Mucosa of descending colon (tissue), 3 donors: Measurements from ENCODE around the gene TEKT5. TPM values are rescaled to one million over a fixed set of nuclear protein-coding genes. Genes with fewer than 3 reads are reported as not detected.
"Not testable (repeated sequence)": the region's sequence is repeated elsewhere in the genome, so short reads cannot be mapped to it uniquely, and the experiment has no call there.

Experiments
- ATAC-seq: fragments of 200-7000 bp; cut with Tn5 transposase; one replicate; pipeline ENCODE4 v1.9.1; 2020; ENCODE audit warnings: mild to moderate bottlenecking, moderate library complexity
- DNase-seq, 3 donors: peaks; one replicate each; pipeline ENCODE4 v3.0.0-alpha.2; 2020
- H3K36me3 ChIP-seq: fragments of 200-600 bp; one replicate; pipeline ENCODE4 v1.8.0; 2021; ENCODE audit warnings: low read depth, mild to moderate bottlenecking
- H3K4me1 ChIP-seq: fragments of 200-600 bp; one replicate; pipeline ENCODE4 v1.8.0; 2021; ENCODE audit warnings: low read depth, mild to moderate bottlenecking
- H3K4me3 ChIP-seq: fragments of 200-600 bp; one replicate; pipeline ENCODE4 v1.8.0; 2021; ENCODE audit warnings: mild to moderate bottlenecking
- H3K9me3 ChIP-seq: fragments of 200-600 bp; one replicate; pipeline ENCODE4 v1.8.0; 2021; ENCODE audit warnings: mild to moderate bottlenecking
- intact Hi-C, 2 donors: fragments of 100-400 bp; cut with DNase I in 1 of 2; cut with micrococcal nuclease in 1 of 2; formaldehyde crosslinking; loops; one replicate each; pipeline versions ENCODE4 v1.11.0 to v1.11.1; 2022; cut with DNase I, micrococcal nuclease
- total RNA-seq, 3 donors: library from RNA; stranded (reverse); fragmentation: NEBNext Ultra II Directional in 2 of 3; extraction: Animal tissue kit (Norgen Biotek cat#: 25700) in 2 of 3; gene quantifications; one replicate each; pipeline versions ENCODE4 v1.2.1 to v1.2.4, GENCODE V29; 2021 to 2023
- TF ChIP-seq, protein P1 (sequence below): fragments of 200-600 bp; IDR thresholded peaks from one replicate; pipeline ENCODE4 v1.8.0; 2022; ENCODE audit warnings: antibody characterized with exemption, mild to moderate bottlenecking
- donor health status: DM: no; HTN: no; CAD: no; lungs with moderate emphysema.
- donor health status: DM: no; HTN: no; CAD: no.
- donor health status: DM: no; HTN: yes; CAD: no.

Gene TEKT5
- total RNA-seq, 3 donors from 2014 or later: 0.28 to 0.90 (median 0.46) TPM

DNA sequence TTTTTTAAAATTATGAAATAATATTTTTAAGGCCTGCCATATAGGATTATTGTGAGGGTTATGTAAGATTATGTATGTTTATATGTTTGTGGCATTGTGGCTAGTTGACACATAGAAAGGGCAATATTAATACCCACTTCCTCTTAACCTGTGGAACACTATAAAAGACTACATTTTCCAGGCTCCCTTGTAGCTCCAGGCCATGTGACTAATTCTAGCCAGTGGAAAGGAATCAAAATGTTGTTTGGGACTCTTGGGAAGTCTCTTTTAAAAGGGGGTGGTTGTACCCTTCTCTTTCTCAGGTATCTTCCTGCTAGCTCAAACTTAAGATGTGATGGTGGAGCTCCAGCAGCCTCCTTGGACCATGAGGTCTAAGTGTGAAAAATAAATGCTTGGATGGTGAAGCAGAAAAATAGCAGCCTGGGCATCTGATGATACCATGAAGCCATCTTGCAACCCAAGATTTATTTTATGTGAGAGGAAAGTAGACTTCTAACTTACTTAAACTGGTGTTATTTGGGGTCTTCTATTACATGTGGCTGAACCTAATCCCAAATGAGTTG is 39.2 kb downstream of the TEKT5 start:
- TF ChIP-seq, protein P1, sequence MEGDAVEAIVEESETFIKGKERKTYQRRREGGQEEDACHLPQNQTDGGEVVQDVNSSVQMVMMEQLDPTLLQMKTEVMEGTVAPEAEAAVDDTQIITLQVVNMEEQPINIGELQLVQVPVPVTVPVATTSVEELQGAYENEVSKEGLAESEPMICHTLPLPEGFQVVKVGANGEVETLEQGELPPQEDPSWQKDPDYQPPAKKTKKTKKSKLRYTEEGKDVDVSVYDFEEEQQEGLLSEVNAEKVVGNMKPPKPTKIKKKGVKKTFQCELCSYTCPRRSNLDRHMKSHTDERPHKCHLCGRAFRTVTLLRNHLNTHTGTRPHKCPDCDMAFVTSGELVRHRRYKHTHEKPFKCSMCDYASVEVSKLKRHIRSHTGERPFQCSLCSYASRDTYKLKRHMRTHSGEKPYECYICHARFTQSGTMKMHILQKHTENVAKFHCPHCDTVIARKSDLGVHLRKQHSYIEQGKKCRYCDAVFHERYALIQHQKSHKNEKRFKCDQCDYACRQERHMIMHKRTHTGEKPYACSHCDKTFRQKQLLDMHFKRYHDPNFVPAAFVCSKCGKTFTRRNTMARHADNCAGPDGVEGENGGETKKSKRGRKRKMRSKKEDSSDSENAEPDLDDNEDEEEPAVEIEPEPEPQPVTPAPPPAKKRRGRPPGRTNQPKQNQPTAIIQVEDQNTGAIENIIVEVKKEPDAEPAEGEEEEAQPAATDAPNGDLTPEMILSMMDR: no peak
- intact Hi-C loops: no loop called here
- Histone ChIP-seq H3K4me1 (peaks cover 5% of the 10 kb centered on the region), H3K4me3 (no peak overlapping the region), H3K36me3 (no peaks in the 10 kb centered on the region), H3K9me3 (no peaks in the 10 kb centered on the region)
- ATAC-seq (no peak), DNase-seq (no peak)

DNA sequence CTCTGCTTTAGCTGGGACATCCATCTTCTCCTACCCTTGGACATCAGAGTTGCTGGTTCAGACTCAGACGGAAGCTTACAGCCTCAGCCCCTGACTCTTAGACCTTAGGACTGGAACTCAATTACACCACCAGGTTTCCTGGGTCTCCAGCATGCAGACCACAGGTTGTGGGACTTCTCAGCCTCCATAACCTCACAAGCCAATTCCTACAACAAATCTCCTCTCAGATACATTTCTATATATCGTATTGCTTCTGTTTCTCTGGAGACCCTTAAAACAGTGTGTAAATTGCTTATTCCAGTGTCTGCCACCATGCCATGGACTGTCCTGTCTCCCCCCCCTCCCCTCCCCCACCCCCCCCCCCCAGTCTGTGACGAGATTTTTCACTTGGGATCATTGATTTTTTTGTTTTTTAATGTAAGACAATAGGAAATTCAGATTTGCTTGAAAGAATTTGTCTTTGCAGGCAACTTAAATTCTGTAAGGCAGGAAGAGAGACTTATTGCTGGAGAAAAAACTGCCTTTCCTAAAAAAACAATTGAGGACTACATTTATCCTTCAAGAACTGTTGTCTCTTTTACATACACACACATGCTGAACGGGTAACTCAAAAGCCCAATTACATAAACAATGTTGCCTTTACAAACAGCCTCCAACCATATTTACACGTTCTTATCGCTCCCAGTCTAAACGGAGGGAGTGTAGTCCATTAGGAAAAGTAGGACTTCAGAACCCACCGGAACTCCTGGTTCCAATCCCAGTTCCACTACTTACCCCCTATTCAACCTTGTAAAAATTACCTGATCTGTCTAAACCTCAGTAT is 39.9 kb downstream of the TEKT5 start:
- intact Hi-C loops: no loop called here
- no peaks in the 10 kb centered on the region for H3K9me3 ChIP-seq
- no peak overlapping the region for H3K4me3 ChIP-seq
- TF ChIP-seq, protein P1: no peak
- DNase-seq: no peak
- no peaks in the 10 kb centered on the region for H3K36me3 ChIP-seq
- H3K4me1 ChIP-seq: peaks cover 5% of the 10 kb centered on the region
- no peak for ATAC-seq

DNA sequence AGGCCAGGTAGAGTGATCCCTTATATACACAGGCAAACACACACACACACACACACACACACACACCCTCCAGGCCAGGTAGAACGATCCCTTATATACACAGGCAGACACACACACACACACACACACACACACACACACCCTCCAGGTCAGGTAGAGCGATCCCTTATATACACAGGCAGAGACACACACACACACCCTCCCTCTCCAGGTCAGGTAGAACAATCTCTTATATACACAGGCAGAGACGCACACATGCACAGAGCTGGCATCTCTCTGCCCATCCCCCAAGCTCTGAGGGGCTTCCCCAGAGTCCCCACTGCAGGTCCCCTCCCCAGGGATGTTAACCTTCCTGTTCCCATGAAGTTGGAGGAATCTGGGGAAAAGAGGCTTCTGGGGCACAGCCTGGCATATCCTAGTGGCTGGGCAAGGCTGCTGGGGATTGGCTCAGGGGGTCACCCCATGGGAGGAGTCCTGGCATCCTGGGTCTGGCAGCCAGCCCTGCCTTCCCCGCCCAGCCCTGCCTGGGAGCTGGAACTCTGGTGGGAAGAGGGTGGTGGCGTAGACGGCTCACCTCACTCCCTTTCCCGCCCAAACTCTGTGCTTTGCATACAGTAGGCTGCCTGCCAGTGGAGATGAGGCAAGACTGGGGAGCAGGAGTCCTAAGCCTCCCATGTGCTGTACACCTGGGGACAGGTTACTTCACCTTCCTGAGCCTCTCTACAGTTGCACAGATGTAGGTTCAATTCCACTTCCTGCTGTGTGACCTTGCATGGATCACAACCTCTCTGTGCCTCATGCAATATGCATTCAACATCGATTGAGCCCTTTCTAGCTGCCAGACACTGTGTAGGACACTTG is 41.8 kb downstream of the TEKT5 start:
- peak; percentile 85 to 91 (median 90) for DNase-seq
- no peaks in the 10 kb centered on the region for H3K9me3 ChIP-seq
- peak; percentile 95 for ATAC-seq
- peaks cover 7% of the 10 kb centered on the region for H3K4me1 ChIP-seq
- H3K4me3 ChIP-seq: no peak overlapping the region
- TF ChIP-seq, protein P1: no peak
- intact Hi-C loops: no loop called here
- H3K36me3 ChIP-seq: no peaks in the 10 kb centered on the region

DNA sequence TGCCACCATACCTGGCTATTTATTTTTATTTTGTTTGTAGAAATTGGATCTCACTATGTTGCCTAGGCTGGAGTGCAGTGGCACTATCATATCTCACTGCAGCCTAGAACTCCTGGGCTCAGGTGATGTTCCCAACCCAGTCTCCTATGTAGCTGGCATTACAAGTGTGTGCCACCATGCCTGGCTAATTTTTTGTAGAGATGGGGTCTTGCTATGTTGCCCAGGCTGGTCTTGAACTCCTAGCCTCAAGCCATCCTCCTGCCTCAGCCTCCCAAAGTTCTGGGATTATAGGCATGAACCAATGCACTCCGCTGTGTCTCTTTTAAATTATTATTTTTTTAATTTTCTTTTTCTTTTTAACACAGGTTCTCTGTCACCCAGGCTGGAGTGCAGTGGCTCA is 45.6 kb downstream of the TEKT5 start:
- peaks cover 32% of the 10 kb centered on the region for H3K4me1 ChIP-seq
- H3K9me3 ChIP-seq, DNase-seq, ATAC-seq, H3K36me3 ChIP-seq, intact Hi-C loops, H3K4me3 ChIP-seq: not testable (repeated sequence)

DNA sequence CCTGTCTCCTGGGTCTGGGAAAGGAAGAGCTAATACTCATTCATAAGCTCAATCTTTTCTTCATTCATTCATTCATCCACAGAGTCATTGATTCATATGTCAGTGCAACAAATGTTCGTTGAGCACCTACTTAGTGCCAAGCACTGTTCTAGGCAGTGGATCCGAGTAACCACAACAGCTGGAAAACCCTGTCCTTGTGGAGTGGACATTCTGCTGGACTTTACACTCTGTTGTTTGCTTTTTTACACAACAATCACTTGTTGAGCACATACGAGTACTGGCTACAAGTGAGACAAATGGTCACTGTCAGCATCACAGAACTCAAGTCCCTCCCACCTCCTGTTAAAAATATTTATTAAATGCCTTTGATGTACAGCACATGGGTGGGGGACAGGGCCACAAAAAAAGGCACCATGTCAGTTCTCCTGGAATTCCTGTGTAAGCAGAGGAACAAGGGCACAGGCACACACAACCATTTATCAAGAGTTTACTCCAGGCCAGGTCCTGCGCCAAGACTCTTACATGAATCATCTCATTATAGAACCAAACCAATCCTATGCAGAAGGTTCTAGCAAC is 46.9 kb downstream of the TEKT5 start:
- DNase-seq: no peak
- peak; percentile 41 for ATAC-seq
- H3K4me1 ChIP-seq: peaks cover 32% of the 10 kb centered on the region
- intact Hi-C loops: no loop called here
- H3K4me3 ChIP-seq: no peak overlapping the region
- H3K9me3 ChIP-seq: no peaks in the 10 kb centered on the region
- TF ChIP-seq, protein P1: no peak
- no peaks in the 10 kb centered on the region for H3K36me3 ChIP-seq
